Measurements from ENCODE around the gene HS3ST3A1. TPM values are rescaled to one million over a fixed set of nuclear protein-coding genes. Genes with fewer than 3 reads are reported as not detected.

HS3ST3A1 gene
- total RNA-seq, 1 donor from 2014 or later = 7.5 TPM

- DNase-seq (ENCODE audit: extremely low spot score, unreplicated experiment) = no peak
- peaks cover 3% of the 10 kb centered on the region for H3K36me3 Mint-ChIP-seq (ENCODE audit: unreplicated experiment)
- no peak overlapping the region for H3K4me3 Mint-ChIP-seq (ENCODE audit: unreplicated experiment)
- no peak overlapping the region for H3K27ac Mint-ChIP-seq (ENCODE audit: unreplicated experiment)
- peaks cover 37% of the 10 kb centered on the region for H3K4me1 Mint-ChIP-seq (ENCODE audit: unreplicated experiment)
- H3K9me3 Mint-ChIP-seq (ENCODE audit: unreplicated experiment) = no peaks in the 10 kb centered on the region
- no peak for TF ChIP-seq CTCF (IDR thresholded peaks at IDR 0.05)
- H3K27me3 Mint-ChIP-seq (ENCODE audit: unreplicated experiment) = no peaks in the 10 kb centered on the region
Measured at GRCh38 chr17:13537167-13537731, 64.5 kb downstream of the HS3ST3A1 start.

GRCh38 chr17:13534946-13535345 lies 66.8 kb downstream of the HS3ST3A1 start:
- no peak for TF ChIP-seq CTCF (IDR thresholded peaks at IDR 0.05)
- no peak overlapping the region for H3K4me3 Mint-ChIP-seq (ENCODE audit: unreplicated experiment)
- no peaks in the 10 kb centered on the region for H3K27me3 Mint-ChIP-seq (ENCODE audit: unreplicated experiment)
- H3K9me3 Mint-ChIP-seq (ENCODE audit: unreplicated experiment) = no peaks in the 10 kb centered on the region
- H3K27ac Mint-ChIP-seq (ENCODE audit: unreplicated experiment) = no peak overlapping the region
- peaks cover 17% of the 10 kb centered on the region for H3K4me1 Mint-ChIP-seq (ENCODE audit: unreplicated experiment)
- no peak for DNase-seq (ENCODE audit: extremely low spot score, unreplicated experiment)
- peaks cover 3% of the 10 kb centered on the region for H3K36me3 Mint-ChIP-seq (ENCODE audit: unreplicated experiment)

- H3K4me3 Mint-ChIP-seq (ENCODE audit: unreplicated experiment) = no peak overlapping the region
- no peaks in the 10 kb centered on the region for H3K27me3 Mint-ChIP-seq (ENCODE audit: unreplicated experiment)
- no peak for DNase-seq (ENCODE audit: extremely low spot score, unreplicated experiment)
- H3K27ac Mint-ChIP-seq (ENCODE audit: unreplicated experiment) = no peak overlapping the region
- H3K36me3 Mint-ChIP-seq (ENCODE audit: unreplicated experiment) = peaks cover 3% of the 10 kb centered on the region
- H3K4me1 Mint-ChIP-seq (ENCODE audit: unreplicated experiment) = peaks cover 5% of the 10 kb centered on the region
- no peak for TF ChIP-seq CTCF (IDR thresholded peaks at IDR 0.05)
- H3K9me3 Mint-ChIP-seq (ENCODE audit: unreplicated experiment) = no peaks in the 10 kb centered on the region
Measured at GRCh38 chr17:13531721-13532120, 70.0 kb downstream of the HS3ST3A1 start.

GRCh38 chr17:13525876-13526275 lies 75.9 kb downstream of the HS3ST3A1 start:
- H3K36me3 Mint-ChIP-seq (ENCODE audit: unreplicated experiment) = no peaks in the 10 kb centered on the region

GRCh38 chr17:13523164-13523563 lies 78.6 kb downstream of the HS3ST3A1 start:
- Mint-ChIP-seq H3K9me3 (ENCODE audit: unreplicated experiment) (no peaks in the 10 kb centered on the region), H3K4me3 (ENCODE audit: unreplicated experiment) (no peak overlapping the region), H3K4me1 (ENCODE audit: unreplicated experiment) (no peaks in the 10 kb centered on the region), H3K36me3 (ENCODE audit: unreplicated experiment) (no peaks in the 10 kb centered on the region), H3K27me3 (ENCODE audit: unreplicated experiment) (no peaks in the 10 kb centered on the region), H3K27ac (ENCODE audit: unreplicated experiment) (no peak overlapping the region)
- no peak for DNase-seq (ENCODE audit: extremely low spot score, unreplicated experiment)
- TF ChIP-seq CTCF (IDR thresholded peaks at IDR 0.05) = no peak

More at GRCh38 chr17:13525876-13526275, 75.9 kb downstream of the HS3ST3A1 start:
- no peak overlapping the region for H3K27ac Mint-ChIP-seq (ENCODE audit: unreplicated experiment)
- DNase-seq (ENCODE audit: extremely low spot score, unreplicated experiment) = no peak
- no peak overlapping the region for H3K4me3 Mint-ChIP-seq (ENCODE audit: unreplicated experiment)
- H3K9me3 Mint-ChIP-seq (ENCODE audit: unreplicated experiment) = no peaks in the 10 kb centered on the region
- H3K27me3 Mint-ChIP-seq (ENCODE audit: unreplicated experiment) = no peaks in the 10 kb centered on the region
- H3K4me1 Mint-ChIP-seq (ENCODE audit: unreplicated experiment) = no peaks in the 10 kb centered on the region
- no peak for TF ChIP-seq CTCF (IDR thresholded peaks at IDR 0.05)

All from osteocyte (in vitro differentiated cells).